Measurements from ENCODE around the gene ROBO2.

The ROBO2 gene

DNA sequence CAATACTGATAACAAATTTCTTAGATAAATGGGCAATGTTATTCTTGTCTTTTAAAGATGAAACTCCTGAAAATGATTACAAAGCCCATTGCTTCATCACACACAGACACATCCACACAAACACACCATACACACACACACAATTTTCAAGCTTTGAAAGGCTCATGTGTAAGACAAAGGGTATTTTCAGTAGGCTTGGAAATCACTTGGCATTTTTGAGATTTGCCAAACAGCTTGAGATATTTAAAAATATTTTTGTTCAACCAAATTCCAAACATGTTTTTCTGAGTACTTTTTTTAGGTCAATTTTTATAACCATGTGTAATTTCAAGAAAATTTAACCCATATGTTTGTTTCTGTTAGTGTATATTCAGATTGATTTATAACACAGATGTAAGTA, 283.7 kb downstream of the ROBO2 start:
- no peak for DNase-seq (ENCODE audit: low read depth in 3 of 3, low spot score in 1 of 3)

DNA sequence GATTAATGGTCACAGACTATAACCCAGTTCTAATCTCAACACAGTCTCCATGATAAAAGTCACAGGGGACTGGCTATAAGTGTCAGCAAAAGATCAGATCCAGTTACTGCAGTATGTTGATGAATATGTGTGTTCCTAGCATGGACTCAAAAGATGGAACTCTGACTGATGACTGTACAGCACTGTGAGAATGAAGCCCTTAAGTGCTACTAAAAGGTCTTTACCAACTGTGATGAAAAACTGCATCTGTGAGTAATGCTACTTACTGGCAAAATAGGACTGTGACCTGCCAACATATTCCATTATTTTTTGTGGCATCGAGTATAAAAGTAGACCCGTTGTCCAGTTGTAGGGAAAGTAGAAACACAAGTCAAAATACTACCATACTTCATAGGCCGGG, 284.2 kb downstream of the ROBO2 start:
- DNase-seq (ENCODE audit: low read depth in 3 of 3, low spot score in 1 of 3) = no peak

DNA sequence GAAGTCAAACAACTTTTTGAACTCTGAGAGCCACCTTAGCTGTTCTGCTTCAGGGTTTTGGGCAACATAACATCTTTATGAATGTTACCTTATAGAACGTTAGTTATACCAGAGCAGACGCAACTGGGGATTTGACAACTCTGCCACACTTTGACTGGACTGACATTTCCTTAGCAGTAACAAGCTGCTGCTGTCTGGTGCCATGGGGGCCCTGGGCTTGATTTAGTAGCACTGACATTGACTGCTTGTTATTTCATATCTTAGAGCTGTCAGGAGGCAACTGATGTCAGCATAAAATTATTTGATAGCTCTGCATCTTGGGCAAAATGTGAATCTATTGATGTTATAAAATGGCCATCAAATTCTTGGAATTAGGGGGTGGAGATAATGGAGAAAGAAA, 285.4 kb downstream of the ROBO2 start:
- DNase-seq (ENCODE audit: low read depth in 3 of 3, low spot score in 1 of 3) = no peak

DNA sequence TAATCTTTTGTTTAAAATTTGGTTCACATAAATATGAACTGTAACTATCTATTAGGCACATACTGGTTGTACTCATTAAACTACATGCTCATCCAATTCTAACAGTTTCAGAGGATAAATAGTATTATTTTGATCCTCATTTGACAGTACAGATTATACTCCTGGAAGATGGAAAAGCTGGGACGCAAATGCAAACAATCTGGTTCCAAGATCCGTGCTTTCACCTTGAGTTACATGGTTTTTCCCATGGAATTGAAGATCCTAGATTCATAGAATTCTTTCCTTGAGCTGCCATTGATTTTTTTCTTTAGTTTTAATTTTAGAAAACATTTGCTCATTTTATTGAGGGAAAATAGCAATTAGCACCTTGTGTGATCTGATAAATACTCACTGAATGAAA, 285.8 kb downstream of the ROBO2 start:
- no peak for DNase-seq (ENCODE audit: low read depth in 3 of 3, low spot score in 1 of 3)

DNA sequence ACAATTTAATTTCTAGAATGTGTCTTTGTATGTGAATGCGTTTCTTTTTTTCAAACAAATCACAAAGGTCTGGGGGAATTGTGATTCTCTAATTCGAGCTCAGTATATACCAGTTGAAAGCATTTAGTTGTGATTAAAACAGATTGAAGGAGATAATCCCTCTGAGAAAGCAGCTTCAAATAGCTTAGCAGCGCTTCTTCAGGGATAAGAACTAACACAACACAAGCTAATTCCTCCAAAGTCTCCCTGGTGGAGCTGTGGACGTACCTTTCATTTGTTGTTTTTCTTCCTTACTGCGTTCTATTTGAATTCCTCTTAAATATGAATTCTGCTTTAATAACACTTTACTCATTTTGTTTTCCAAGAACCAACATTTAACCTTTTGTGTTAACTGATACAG, 286.7 kb downstream of the ROBO2 start:
- DNase-seq (ENCODE audit: low read depth in 3 of 3, low spot score in 1 of 3) = no peak

DNA sequence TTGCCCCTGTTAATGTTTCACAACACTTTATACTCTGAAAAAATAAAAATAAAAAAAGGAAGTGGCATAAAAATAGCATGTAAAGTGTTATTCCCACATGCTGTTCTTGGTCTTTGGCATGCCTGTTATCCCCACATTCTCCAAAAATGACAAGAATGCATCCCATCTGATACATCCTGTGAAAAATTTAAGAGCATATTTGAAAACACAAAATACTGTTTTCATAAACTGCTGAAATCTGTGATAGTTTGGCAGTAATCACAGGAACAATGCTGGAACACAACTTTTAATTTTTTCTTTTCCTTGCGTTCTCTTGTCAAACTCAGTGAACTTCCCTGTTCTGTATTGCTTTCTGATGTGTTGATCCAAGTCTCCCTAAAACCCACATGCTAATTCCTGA, 288.8 kb downstream of the ROBO2 start:
- DNase-seq (ENCODE audit: low read depth in 3 of 3, low spot score in 1 of 3) = no peak

DNA sequence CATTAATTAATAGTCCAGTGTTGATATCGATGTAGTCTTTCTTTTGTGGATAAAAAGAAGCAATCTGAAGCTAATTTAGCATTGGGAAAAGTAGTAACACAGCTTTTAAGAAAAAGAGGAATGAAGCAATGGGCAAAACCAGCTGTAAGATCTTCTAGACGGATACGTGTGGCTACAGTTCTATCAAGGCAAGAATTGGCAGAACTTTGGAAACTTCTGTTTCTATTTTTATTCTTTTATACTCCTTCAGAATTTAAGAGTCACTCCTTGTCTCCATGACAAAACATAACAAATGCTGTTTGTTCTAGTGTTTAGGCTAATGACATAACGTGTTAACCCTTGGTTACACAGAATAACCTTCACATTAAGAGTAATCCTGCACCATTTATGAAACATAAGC, 289.2 kb downstream of the ROBO2 start:
- no peak for DNase-seq (ENCODE audit: low read depth in 3 of 3, low spot score in 1 of 3)

DNA sequence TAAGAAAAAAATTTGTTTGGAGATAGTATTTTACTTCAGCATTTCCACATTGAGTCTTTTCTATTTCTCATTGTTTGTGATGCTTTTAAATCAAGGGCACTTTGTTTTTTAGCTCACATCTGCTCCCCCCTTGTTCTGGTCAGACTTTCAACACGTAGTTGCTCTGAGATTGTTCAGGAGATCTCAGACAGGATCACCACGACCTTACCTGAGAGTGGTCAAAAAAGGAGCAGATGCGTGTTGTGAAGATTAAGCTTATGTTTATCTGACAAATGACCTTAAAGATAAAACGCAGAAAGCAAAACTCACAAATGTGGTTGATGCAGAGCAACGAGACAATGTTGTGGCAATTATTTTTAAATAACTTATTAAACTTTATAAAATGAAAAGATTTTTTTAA, 298.3 kb downstream of the ROBO2 start:
- DNase-seq (ENCODE audit: low read depth in 3 of 3, low spot score in 1 of 3) = no peak

DNA sequence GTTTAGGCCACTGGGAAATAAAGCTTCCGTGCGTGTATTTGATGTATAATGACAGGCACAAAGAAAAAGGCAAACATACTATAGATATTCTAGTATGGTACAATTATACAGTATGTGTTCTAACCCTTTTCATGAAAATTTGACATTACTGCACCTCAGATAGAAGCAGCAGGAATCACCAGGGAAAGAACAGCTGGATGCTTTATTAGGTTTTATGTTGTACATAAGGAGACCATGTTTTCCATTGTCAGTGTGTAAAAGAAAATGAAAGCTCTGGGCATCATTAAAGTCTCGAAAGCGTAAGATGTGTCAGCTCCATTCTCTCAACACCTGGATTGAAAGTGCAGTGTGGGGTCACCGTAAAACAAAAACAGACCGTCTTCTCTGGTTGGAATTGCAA, 302.1 kb downstream of the ROBO2 start:
- DNase-seq (ENCODE audit: low read depth in 3 of 3, low spot score in 1 of 3) = no peak

DNA sequence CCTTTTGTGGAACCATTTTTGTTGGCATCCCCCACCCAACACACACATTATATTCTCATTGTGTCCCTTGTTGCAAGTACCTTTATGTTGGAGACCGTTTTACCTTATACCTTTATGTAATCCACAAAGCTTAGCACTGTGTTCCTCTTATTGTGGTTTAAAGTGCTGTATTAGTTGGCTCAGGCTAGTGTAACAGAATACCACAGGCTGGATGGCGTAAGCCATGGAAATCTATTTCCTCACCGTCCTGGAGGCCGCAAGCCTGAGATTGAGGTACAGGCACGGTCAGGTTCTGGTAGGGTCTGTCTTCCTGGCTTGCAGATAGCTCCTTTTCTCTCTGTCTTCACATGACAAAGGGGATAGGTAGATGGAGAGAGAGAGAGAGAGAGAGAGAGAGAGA, 302.8 kb downstream of the ROBO2 start:
- DNase-seq (ENCODE audit: low read depth in 3 of 3, low spot score in 1 of 3) = no peak

DNA sequence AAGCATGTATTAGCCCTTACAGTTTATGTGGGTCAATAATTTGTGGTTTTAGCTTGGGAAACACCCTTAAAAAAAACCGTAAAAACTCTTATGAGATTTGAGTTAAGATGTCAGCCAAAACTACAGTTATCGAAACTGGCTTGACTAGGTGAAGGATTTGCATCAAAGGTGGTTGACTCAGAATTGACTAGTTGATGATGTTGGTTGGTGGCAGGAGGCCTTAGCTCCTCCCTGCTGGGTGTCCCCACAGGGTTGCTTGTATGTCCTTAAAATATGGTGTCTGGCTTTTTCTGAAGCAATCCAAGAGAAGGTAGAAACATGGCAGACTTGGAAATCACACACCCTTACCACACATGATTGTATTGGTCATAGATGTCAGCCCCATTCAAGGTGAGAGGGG, 305.1 kb downstream of the ROBO2 start:
- no peak for DNase-seq (ENCODE audit: low read depth in 3 of 3, low spot score in 1 of 3)

DNA sequence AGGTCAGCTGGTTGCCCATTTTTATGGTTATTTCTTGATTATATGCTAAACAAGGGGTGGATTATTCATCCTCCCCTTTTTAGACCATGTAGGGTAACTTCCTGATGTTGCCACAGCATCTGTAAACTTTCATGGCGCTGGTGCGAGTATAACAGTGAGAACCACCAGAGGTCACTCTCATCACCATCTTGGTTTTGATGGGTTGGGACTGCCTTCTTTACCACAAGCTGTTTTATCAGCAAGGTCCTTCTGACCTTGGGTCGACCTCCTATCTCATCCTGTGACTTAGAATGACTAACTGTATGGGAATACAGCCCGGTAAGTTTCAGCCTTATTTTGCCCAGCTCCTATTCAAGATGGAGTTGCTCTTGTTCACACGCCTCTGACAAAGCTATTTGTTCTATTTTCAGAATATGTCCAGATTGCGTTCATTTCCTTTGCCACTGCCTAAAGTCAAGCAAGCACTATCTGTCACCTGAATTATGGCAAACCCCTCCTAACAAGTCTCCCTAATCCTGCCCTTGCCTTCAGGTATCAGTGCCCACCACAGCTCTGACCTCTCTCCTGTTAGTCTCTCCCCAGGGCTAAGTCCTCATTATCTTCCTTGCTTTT, 308.5 kb downstream of the ROBO2 start:
- no peak for DNase-seq (ENCODE audit: low read depth in 3 of 3, low spot score in 1 of 3)

DNA sequence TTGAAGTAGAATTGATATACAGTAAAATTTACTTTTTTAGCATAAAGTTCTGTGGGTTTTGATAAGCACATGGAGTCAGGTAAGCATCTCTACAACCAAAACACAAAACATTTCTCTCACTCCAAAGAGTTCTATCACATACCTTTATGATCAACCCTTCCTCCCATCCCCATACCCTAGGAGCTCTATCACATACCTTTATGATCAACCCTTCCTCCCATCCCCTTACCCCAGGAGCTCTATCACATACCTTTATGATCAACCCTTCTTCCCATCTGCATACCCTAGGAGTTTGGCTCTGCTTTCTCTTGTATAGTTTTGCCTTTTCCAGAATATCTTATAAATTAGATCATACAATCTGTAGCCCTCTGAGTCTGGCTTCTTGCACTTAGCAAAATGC, 315.1 kb downstream of the ROBO2 start:
- DNase-seq (ENCODE audit: low read depth in 3 of 3, low spot score in 1 of 3) = no peak

DNA sequence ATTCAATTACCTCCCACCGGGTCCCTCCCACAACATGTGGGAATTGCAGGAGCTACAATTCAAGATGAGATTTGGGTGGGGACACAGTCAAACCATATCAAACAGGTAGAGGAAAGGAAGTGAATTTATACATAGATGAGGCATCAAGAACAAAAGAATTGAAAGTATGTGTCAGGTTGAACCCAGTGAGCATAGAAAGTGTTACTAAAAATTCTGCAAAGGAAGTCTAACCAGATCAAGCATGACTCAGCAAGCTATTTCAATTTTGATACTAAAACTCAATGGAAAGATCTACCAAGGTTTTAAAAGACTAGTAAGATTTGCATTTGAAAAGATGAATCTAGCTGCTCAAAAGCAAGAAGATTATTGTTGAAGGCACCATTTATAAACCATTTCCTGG, 323.0 kb downstream of the ROBO2 start:
- no peak for DNase-seq (ENCODE audit: low read depth in 3 of 3, low spot score in 1 of 3)

DNA sequence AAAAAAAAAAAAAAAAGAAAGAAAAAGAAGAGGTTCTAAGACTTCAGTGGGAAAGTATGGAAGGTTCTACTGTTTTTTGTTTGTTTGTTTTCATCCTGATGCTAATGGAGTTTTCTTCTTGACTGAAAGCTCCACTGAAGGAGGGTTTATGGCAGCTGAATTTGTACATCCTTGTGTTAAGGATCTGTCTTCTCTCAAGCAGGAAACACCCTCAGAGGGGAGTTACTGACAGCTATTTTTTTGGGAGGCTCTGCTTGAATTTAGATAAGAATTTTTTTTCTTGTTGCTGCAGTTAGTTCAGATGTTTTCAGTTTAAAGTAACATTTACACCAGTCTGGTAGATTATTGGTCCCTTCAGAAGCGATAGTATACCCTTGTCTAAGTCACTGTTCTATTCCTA, 325.3 kb downstream of the ROBO2 start:
- DNase-seq (ENCODE audit: low read depth in 3 of 3, low spot score in 1 of 3) = no peak

DNA sequence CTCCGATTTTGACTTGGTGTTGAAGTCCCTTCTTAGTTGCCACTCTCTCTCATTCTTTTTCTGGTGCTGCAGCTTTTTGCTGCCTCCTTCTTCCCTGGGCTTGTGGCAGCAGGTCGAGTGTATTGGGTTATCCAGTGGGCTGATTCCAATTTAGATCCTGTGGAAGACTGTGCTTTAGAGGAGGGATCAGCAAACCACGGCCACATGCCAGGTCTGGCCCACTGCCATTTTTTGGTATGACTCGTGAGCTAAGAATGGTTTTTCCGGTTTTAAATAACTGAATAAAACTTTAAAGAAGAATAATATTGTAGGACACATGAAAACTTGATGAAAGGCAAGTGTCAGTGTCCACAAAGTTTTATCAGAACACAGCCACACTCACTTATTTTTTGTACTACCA, 330.5 kb downstream of the ROBO2 start:
- no peak for DNase-seq (ENCODE audit: low read depth in 3 of 3, low spot score in 1 of 3)

DNA sequence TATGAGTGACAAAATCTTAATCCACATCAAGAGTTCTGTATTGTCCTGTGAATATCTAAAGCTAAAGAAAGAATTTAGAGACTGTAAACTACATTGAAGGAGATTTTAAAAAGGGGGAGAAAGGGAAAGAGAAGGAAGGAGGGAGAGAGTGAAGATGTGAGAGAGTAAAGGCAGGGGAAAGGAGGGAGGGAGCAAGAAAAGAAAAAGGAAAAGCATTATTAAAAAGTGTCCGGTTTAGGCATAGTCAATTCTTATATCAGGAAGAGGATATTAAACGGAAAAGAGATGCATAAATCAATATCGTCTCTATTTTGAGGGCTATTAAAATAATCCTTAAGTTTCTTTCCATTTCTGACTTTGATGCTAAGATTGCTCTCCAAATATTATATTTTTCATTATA, 332.1 kb downstream of the ROBO2 start:
- DNase-seq (ENCODE audit: low read depth in 3 of 3, low spot score in 1 of 3) = no peak

DNA sequence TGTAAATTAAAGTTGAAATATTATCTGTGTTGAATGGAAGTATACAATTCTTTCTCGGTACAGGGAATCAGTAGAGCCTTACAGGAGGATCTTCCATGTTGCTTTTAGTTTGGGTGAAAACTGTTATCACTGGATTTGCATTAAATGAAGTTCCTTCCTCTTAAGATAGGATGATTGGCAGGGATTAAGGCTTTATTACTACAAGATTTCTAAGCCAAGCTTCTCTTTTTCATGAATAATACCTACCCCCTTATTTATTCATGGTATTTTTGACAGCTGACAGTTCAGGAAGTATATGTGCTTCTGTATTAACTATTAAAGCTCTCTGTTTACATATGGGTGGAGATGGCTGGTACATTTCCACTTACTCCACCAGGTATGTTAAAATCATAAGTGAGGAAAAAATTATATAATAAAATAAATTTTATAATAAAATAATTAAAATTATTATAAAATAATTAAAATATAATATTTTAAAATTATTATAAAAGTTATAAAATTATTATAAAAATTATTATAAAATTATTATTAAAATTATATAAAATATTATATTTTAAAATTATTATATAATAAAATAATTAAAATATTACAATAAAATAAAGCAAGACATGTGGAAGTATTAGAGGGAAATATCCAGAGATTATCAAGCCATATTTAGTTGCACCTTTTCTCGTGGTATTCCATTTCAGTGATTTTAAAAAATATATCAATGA, 332.9 kb downstream of the ROBO2 start:
- DNase-seq (ENCODE audit: low read depth in 3 of 3, low spot score in 1 of 3) = no peak

DNA sequence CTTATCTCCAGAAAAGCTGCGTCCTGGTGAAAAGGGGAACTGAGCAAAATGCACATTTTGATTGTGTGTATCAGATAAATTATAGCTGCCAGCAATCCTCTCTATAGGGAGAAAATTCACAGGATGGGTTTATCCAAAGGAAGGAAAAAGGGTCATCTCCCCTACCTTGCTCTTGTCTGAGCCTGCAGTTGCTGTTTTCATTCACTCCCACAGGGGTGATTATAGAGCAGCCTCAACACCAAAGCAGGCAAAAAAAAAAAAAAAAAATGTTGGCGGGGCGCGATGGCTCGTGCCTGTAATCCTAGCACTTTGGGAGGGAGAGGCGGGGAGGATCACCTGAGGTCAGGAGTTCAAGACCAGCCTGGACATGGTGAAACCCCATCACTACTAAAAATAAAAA, 333.7 kb downstream of the ROBO2 start:
- DNase-seq (ENCODE audit: low read depth in 3 of 3, low spot score in 1 of 3) = no peak

DNA sequence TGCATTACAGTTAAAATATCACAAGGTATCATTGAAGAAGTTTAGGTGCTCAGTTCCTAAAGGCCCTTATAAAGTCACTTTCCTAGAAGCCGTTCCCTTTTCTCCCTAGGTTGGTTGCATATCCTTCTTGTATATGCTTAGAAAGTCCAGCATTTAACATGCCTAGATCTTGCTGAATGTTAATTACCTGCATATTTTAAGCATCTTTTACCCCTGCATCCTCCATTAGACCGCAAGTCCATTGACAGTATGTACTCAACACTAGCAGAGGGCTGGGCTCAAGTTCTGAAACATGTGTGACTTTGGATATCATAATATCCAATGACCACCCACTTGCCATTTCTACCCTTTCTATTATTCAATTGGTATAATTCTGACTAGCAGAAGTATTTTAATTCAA, 336.6 kb downstream of the ROBO2 start:
- no peak for DNase-seq (ENCODE audit: low read depth in 3 of 3, low spot score in 1 of 3)

DNA sequence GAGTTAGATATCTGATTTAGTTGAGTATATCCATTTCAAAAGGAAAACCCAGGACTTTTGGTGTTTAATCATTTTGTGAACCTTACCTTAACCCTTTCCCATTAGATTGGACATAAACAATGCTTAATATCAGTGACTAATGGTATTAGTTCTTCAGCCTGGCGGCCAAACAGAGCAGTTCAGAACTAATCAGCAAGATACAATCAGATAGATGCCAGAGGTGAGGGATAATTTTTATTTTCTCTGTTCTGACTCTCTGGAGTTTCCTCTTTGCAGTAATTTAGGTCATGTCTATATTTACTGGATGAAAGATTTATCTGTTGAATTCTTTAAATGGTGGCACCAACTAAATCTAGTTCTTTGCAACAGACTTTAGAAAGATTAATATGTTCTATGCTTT, 337.8 kb downstream of the ROBO2 start:
- no peak for DNase-seq (ENCODE audit: low read depth in 3 of 3, low spot score in 1 of 3)

DNA sequence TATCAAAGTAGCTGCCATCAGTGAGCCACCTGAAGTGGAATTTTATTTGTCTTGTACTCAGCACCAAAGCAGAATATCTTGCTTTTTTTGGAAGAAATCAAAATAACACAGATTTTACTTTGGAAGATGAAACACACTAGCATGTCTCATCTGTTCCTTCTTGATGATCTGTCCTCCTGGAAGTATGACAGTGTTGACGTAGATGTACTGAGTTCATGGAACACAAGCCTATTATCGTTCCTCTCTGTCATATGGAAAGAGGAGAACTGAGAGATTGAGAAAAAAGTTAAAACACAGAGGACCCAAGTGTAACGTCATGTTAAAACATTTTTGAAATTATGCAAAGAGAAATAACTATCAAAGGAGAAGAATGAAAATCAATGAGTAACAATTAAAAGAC, 340.2 kb downstream of the ROBO2 start:
- no peak for DNase-seq (ENCODE audit: low read depth in 3 of 3, low spot score in 1 of 3)

DNA sequence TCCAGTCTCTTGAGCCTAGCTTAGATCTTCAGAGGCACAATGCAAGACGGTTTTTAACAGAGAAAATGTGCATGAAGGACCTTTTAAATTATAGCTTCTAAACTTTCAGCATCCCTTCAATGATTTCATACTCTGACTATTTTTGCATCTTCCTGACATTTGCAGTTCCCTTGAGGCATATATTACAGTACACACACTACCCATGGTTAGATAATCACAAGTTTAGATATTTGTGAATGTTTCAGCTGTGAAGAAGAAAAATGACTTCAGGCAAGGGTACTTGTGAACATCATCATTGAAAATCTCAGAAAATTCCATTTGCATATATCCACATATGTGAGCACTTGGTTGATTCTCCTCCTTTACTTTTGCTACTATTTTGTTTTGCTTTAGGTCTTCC, 341.5 kb downstream of the ROBO2 start:
- DNase-seq (ENCODE audit: low read depth in 3 of 3, low spot score in 1 of 3) = no peak

Data from stimulated activated CD4-positive, alpha-beta T cell treated with anti-CD3 and anti-CD28 coated beads, TNF-alpha, amount 100 ng/mL, for 1 hour (primary cell).